ENCODE measurements around the gene CTCF. TPM values are rescaled to one million over a fixed set of nuclear protein-coding genes. Genes with fewer than 3 reads are reported as not detected.

Gene CTCF
- total RNA-seq, 2 experiments from 2014 or later, result 43.8 to 46.4 TPM

- Mint-ChIP-seq H3K4me1 (ENCODE audit: low read depth) (peaks cover 32% of the 10 kb centered on the region), H3K27me3 (no peaks in the 10 kb centered on the region), H3K4me3 (peak within 1 kb of the TSS; percentile 95), H3K9me3 (no peaks in the 10 kb centered on the region), H3K27ac (peak within 1 kb of the TSS; percentile 94), H3K36me3 (ENCODE audit: low read depth) (peaks cover 26% of the 10 kb centered on the region)
- Histone ChIP-seq H3K27ac (ENCODE audit: low read depth in 1 of 2, low read length in 2 of 2) (peak within 1 kb of the TSS; percentile 93 to 99), H3K4me1 (ENCODE audit: insufficient read depth, low read length) (peaks cover 36% of the 10 kb centered on the region), H3K27me3 (ENCODE audit: control insufficient read depth in 1 of 2, insufficient read depth in 2 of 2, low read length in 2 of 2) (no peaks in the 10 kb centered on the region), H3K4me3 (ENCODE audit: low read length) (peak within 1 kb of the TSS; percentile 95), H3K36me3 (ENCODE audit: insufficient read depth, low read length) (peaks cover 38% of the 10 kb centered on the region), H3K9me3 (ENCODE audit: control insufficient read depth in 1 of 2, insufficient read depth in 1 of 2, low read length in 2 of 2) (no peaks in the 10 kb centered on the region)
- peak; percentile 68 for ATAC-seq (ENCODE audit: poor library complexity)
- POLR2A ChIA-PET, result interaction anchor here (0.6 to 3.9 kb wide), 17 partner anchors 13 to 632 kb away, joined by 3 to 74 read pairs (median 6); partner anchors contain the start of genes ATP6V0D1, CARMIL2, CTCF and GFOD2
- TF ChIP-seq, protein P1, sequence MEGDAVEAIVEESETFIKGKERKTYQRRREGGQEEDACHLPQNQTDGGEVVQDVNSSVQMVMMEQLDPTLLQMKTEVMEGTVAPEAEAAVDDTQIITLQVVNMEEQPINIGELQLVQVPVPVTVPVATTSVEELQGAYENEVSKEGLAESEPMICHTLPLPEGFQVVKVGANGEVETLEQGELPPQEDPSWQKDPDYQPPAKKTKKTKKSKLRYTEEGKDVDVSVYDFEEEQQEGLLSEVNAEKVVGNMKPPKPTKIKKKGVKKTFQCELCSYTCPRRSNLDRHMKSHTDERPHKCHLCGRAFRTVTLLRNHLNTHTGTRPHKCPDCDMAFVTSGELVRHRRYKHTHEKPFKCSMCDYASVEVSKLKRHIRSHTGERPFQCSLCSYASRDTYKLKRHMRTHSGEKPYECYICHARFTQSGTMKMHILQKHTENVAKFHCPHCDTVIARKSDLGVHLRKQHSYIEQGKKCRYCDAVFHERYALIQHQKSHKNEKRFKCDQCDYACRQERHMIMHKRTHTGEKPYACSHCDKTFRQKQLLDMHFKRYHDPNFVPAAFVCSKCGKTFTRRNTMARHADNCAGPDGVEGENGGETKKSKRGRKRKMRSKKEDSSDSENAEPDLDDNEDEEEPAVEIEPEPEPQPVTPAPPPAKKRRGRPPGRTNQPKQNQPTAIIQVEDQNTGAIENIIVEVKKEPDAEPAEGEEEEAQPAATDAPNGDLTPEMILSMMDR (IDR thresholded peaks at IDR 0.05), result no peak
- intact Hi-C loops (cut with DNase I, micrococcal nuclease), result loop anchor here in 1 of 2 experiments (1.0 to 5.0 kb wide), 2 partner anchors 98 to 147 kb away; partner anchors contain the start of genes CTCF, RANBP10 and TSNAXIP1
- peak; percentile 81 to 97 (median 92) for DNase-seq
- CTCF ChIA-PET, result interaction anchor here (0.8 to 4.0 kb wide), 8 partner anchors 8 to 381 kb away, joined by 3 to 26 read pairs (median 4); partner anchors contain the start of genes ATP6V0D1 and CTCF
These were observed 97.6 kb downstream of the CTCF start, which contains the start of gene ACD for GRCh38 chr16:67659675-67660563. Gene ACD, minus strand, starts transcription at chr16:67660260. Its CDS starts 40 bp downstream, at chr16:67660220.

DNA sequence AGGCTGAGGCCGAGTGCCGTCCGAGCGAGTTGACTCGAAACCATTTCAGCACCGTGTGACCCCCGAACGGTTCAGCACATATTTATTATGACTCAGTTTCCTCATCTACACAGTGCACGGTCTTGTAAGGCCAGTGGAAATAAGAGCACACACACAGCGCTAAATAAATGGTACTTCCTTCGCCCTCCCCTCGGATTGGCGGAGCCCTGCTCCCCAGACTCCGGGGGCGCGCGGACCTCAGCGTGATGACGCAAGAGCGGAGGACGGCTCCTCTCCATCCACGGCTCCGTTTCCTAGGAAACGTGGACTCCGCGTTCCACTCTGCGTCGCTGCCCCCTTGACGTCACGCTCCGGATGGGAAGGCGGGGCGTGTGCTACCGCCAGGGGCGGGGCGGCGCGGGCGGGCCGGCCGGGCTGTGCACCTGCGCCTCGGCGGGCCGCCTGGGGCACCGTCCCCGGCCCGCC is 98.3 kb downstream of the CTCF start, which contains the start of gene PARD6A:
TSS of gene PARD6A (plus strand) at position 397 of the 465 bp plus-strand sequence. CDS start 79 bp downstream, outside the sequence.
- H3K27me3 Mint-ChIP-seq, result no peaks in the 10 kb centered on the region
- ChIA-PET CTCF (interaction anchor here (0.8 to 4.0 kb wide), 8 partner anchors 7 to 380 kb away, joined by 3 to 26 read pairs (median 4); partner anchors contain the start of genes ATP6V0D1 and CTCF), POLR2A (interaction anchor here (0.9 to 3.9 kb wide), 17 partner anchors 14 to 632 kb away, joined by 3 to 74 read pairs (median 6); partner anchors contain the start of genes ATP6V0D1, CARMIL2, CTCF and GFOD2)
- no peaks in the 10 kb centered on the region for H3K9me3 Mint-ChIP-seq
- ATAC-seq (ENCODE audit: poor library complexity) (peak; percentile 76), DNase-seq (peak; percentile 86 to 99 (median 93))
- H3K27ac Mint-ChIP-seq, result peak within 1 kb of the TSS; percentile 94
- Histone ChIP-seq H3K4me3 (ENCODE audit: low read length) (peak within 1 kb of the TSS; percentile 95), H3K36me3 (ENCODE audit: insufficient read depth, low read length) (peaks cover 32% of the 10 kb centered on the region), H3K27ac (ENCODE audit: low read depth in 1 of 2, low read length in 2 of 2) (peak within 1 kb of the TSS; percentile 93 to 99), H3K9me3 (ENCODE audit: control insufficient read depth in 1 of 2, insufficient read depth in 1 of 2, low read length in 2 of 2) (no peaks in the 10 kb centered on the region), H3K4me1 (ENCODE audit: insufficient read depth, low read length) (peaks cover 38% of the 10 kb centered on the region), H3K27me3 (ENCODE audit: control insufficient read depth in 1 of 2, insufficient read depth in 2 of 2, low read length in 2 of 2) (no peaks in the 10 kb centered on the region)
- H3K4me3 Mint-ChIP-seq, result peak within 1 kb of the TSS; percentile 95
- intact Hi-C loops (cut with DNase I, micrococcal nuclease), result loop anchor here in 1 of 2 experiments (1.0 to 5.0 kb wide), 2 partner anchors 98 to 147 kb away; partner anchors contain the start of genes CTCF, RANBP10 and TSNAXIP1
- H3K4me1 Mint-ChIP-seq (ENCODE audit: low read depth), result peaks cover 37% of the 10 kb centered on the region
- H3K36me3 Mint-ChIP-seq (ENCODE audit: low read depth), result peaks cover 21% of the 10 kb centered on the region
- TF ChIP-seq, protein P1 (IDR thresholded peaks at IDR 0.05), result no peak

All from CD4-positive, alpha-beta T cell (primary cell).